ENCODE data around the gene MPHOSPH9.
"Not testable (repeated sequence)": the region's sequence is repeated elsewhere in the genome, so short reads cannot be mapped to it uniquely, and the experiment has no call there.

Gene MPHOSPH9

GRCh38 chr12:123223241-123223668, 9.7 kb downstream of the MPHOSPH9 start:
- ATAC-seq: peak; percentile 90 to 92

- not testable (repeated sequence) for ATAC-seq
These were observed 25.1 kb downstream of the MPHOSPH9 start for GRCh38 chr12:123207815-123208214.

- not testable (repeated sequence) for ATAC-seq
These were observed 26.1 kb downstream of the MPHOSPH9 start for GRCh38 chr12:123206794-123207193.

- ATAC-seq: peak; percentile 84 to 88
These were observed 32.5 kb downstream of the MPHOSPH9 start for GRCh38 chr12:123200414-123200813.

GRCh38 chr12:123199936-123200335, 33.0 kb downstream of the MPHOSPH9 start:
- ATAC-seq: no peak

GRCh38 chr12:123187637-123188036, 45.3 kb downstream of the MPHOSPH9 start:
- ATAC-seq: no peak

- ATAC-seq: no peak
These were observed 52.8 kb downstream of the MPHOSPH9 start for GRCh38 chr12:123180171-123180570.

GRCh38 chr12:123171967-123172366, 61.0 kb downstream of the MPHOSPH9 start:
- ATAC-seq: no peak

- ATAC-seq: no peak
These were observed 65.6 kb downstream of the MPHOSPH9 start for GRCh38 chr12:123167329-123167728.

GRCh38 chr12:123165537-123165936, 67.4 kb downstream of the MPHOSPH9 start:
- ATAC-seq: no peak

GRCh38 chr12:123164710-123165261, 68.2 kb downstream of the MPHOSPH9 start:
- no peak for ATAC-seq

GRCh38 chr12:123164222-123164621, 68.7 kb downstream of the MPHOSPH9 start:
- ATAC-seq: peak in 1 of 2 donors; percentile 13

GRCh38 chr12:123163227-123163626, 69.7 kb downstream of the MPHOSPH9 start:
- ATAC-seq: no peak

GRCh38 chr12:123160801-123161487, 72.0 kb downstream of the MPHOSPH9 start:
- no peak for ATAC-seq

GRCh38 chr12:123153906-123154305, 79.0 kb downstream of the MPHOSPH9 start:
- ATAC-seq: no peak

GRCh38 chr12:123152833-123153232, 80.1 kb downstream of the MPHOSPH9 start:
- ATAC-seq: no peak

GRCh38 chr12:123151457-123152454, 81.2 kb downstream of the MPHOSPH9 start:
- peak in 1 of 2 donors; percentile 10 for ATAC-seq

GRCh38 chr12:123150744-123151456, 82.0 kb downstream of the MPHOSPH9 start, which contains the start of gene PITPNM2:
Gene PITPNM2 (minus strand): TSS chr12:123151090. CDS start chr12:123034590, 116,500 bp downstream.
- peak; percentile 83 to 84 for ATAC-seq

GRCh38 chr12:123150275-123150743, 82.6 kb downstream of the MPHOSPH9 start:
- ATAC-seq: peak; percentile 26 to 37

- no peak for ATAC-seq
These were observed 83.3 kb downstream of the MPHOSPH9 start for GRCh38 chr12:123149501-123150274.

GRCh38 chr12:123149088-123149487, 83.9 kb downstream of the MPHOSPH9 start:
- no peak for ATAC-seq

All from activated CD4-positive, CD25-positive, alpha-beta regulatory T cell treated with anti-CD3 and anti-CD28 coated beads, Interleukin-2, amount 50 U/mL, for 24 hours (primary cell).